Activated CD8-positive, alpha-beta T cell treated with anti-CD3 and anti-CD28 coated beads, Interleukin-2, amount 10 ng/mL, durations not matched to agents 7 days and 5 days (primary cell): Measurements from ENCODE around the gene WFS1. TPM values are rescaled to one million over a fixed set of nuclear protein-coding genes. Genes with fewer than 3 reads are reported as not detected.

Experiments used
- ATAC-seq: fragments of 150-1000 bp; cut with Tn5 transposase; one replicate; pipeline ENCODE4 v1.10.0; 2021; ENCODE audit warnings: moderate library complexity
- CTCF ChIA-PET: fragments of 350-600 bp; sonication (Branson Sonifier 250); formaldehyde crosslinking; loops from one replicate; lab custom pipeline; 2021; ENCODE audit warnings: antibody characterized with exemption; lab: Charles Lee
- POLR2A ChIA-PET: fragments of 350-600 bp; sonication (Branson Sonifier 250); formaldehyde crosslinking; loops from one replicate; lab custom pipeline; 2021; ENCODE audit warnings: antibody characterized with exemption; lab: Charles Lee
- DNase-seq: peaks from one replicate; pipeline ENCODE4 v3.0.0-alpha.2; 2020
- H3K27ac Mint-ChIP-seq: one replicate; pipeline ENCODE4 v1.8.0; 2021; ENCODE audit warnings: mild to moderate bottlenecking, mixed read lengths
- H3K27me3 Mint-ChIP-seq: one replicate; pipeline ENCODE4 v1.8.0; 2021; ENCODE audit warnings: low read depth, mixed read lengths
- H3K36me3 Mint-ChIP-seq: one replicate; pipeline ENCODE4 v1.8.0; 2021; ENCODE audit warnings: low read depth, mixed read lengths
- H3K4me1 Mint-ChIP-seq: one replicate; pipeline ENCODE4 v1.8.0; 2021; ENCODE audit warnings: low read depth, mixed read lengths
- H3K4me3 Mint-ChIP-seq: one replicate; pipeline ENCODE4 v1.8.0; 2021; ENCODE audit warnings: mild to moderate bottlenecking, mixed read lengths
- H3K9me3 Mint-ChIP-seq: one replicate; pipeline ENCODE4 v1.8.0; 2022; ENCODE audit warnings: mixed read lengths; ENCODE audit not compliant: insufficient read depth
- total RNA-seq, 2 experiments: library from RNA; stranded (reverse); gene quantifications; one replicate each; pipeline ENCODE4 v1.2.3, GENCODE V29; 2021

Gene WFS1
- total RNA-seq, 2 experiments from 2014 or later = 0.97 to 1.3 TPM

DNA sequence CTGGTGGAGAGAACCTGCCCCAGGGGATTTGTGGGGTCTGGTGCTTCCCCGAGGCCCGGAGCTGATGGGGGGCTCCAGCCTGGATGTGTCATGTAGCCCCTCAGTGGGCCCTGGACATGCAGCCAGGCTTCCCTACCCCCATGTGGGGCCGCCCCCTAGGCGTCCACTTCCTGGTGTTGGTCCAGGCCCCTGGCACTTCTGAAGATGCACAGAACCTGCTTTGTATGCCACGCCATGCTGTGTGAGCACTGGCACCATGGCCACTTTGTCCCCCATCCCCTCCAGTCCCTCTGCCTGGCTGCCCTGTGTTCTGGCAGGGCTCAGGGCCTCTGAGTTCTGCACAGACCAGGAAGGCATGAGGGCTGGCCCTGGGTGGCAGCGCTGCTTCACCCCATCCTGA, 29.2 kb downstream of the WFS1 start:
- CTCF ChIA-PET = no interaction called here
- no peak overlapping the region for H3K4me3 Mint-ChIP-seq
- no peak for DNase-seq
- no peaks in the 10 kb centered on the region for H3K27me3 Mint-ChIP-seq
- no peaks in the 10 kb centered on the region for H3K4me1 Mint-ChIP-seq
- POLR2A ChIA-PET = no interaction called here
- no peak for ATAC-seq
- no peak overlapping the region for H3K27ac Mint-ChIP-seq
- no peaks in the 10 kb centered on the region for H3K36me3 Mint-ChIP-seq
- no peaks in the 10 kb centered on the region for H3K9me3 Mint-ChIP-seq

DNA sequence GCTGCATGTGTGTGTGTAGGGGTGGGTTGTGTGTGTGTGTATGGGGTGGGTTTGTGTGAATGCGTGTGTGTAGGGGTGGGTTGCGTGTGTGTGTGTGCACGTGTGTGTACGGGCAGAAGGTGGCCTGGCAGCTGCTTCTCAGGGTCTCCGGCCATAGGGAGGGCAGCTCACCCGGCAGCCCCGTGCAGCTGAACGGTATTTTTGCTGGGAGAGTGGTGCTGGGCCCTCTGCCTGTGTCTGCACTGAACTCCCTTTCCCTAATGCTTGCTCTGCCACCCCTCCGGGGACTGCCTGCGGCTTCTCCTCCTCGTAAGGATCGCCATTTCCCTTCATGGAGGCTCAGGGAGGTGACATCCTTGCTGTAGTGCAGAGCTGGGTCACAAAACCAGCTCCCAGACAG, 30.2 kb downstream of the WFS1 start:
- CTCF ChIA-PET = no interaction called here

DNA sequence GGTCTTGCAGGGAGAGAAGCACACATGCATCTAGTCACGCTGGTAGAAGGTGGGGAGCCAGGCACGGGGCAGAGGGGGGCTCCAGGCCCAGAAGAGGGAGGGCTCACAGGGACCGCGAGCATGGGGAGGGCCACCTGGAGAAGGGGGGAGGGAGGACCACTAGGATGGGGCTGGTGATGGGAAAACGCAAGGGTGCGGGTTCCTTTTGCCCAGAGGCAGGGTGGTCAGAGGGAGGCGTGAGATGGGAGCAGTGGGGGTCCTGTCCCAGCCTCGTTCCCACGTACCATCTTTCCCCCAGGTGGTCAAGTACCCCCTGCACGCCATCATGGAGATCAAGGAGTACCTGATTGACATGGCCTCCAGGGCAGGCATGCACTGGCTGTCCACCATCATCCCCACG, 30.7 kb downstream of the WFS1 start:
- no peaks in the 10 kb centered on the region for H3K36me3 Mint-ChIP-seq
- H3K9me3 Mint-ChIP-seq = no peaks in the 10 kb centered on the region
- CTCF ChIA-PET = no interaction called here
- H3K27ac Mint-ChIP-seq = no peak overlapping the region
- H3K27me3 Mint-ChIP-seq = no peaks in the 10 kb centered on the region
- no peak overlapping the region for H3K4me3 Mint-ChIP-seq
- ATAC-seq (no peak), DNase-seq (no peak)
- POLR2A ChIA-PET = no interaction called here
- no peaks in the 10 kb centered on the region for H3K4me1 Mint-ChIP-seq

More for the DNA sequence above, 30.2 kb downstream of the WFS1 start:
- no peaks in the 10 kb centered on the region for H3K9me3 Mint-ChIP-seq
- H3K36me3 Mint-ChIP-seq = no peaks in the 10 kb centered on the region
- H3K4me3 Mint-ChIP-seq = no peak overlapping the region
- no peaks in the 10 kb centered on the region for H3K4me1 Mint-ChIP-seq
- POLR2A ChIA-PET = no interaction called here
- no peak for ATAC-seq
- no peak overlapping the region for H3K27ac Mint-ChIP-seq
- DNase-seq = no peak
- H3K27me3 Mint-ChIP-seq = no peaks in the 10 kb centered on the region

DNA sequence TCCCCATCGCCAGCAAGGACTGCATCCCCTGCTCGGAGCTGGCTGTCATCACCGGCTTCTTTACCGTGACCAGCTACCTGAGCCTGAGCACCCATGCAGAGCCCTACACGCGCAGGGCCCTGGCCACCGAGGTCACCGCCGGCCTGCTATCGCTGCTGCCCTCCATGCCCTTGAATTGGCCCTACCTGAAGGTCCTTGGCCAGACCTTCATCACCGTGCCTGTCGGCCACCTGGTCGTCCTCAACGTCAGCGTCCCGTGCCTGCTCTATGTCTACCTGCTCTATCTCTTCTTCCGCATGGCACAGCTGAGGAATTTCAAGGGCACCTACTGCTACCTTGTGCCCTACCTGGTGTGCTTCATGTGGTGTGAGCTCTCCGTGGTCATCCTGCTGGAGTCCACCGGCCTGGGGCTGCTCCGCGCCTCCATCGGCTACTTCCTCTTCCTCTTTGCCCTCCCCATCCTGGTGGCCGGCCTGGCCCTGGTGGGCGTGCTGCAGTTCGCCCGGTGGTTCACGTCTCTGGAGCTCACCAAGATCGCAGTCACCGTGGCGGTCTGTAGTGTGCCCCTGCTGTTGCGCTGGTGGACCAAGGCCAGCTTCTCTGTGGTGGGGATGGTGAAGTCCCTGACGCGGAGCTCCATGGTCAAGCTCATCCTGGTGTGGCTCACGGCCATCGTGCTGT, 31.5 kb downstream of the WFS1 start:
- DNase-seq = no peak
- no peaks in the 10 kb centered on the region for H3K4me1 Mint-ChIP-seq
- H3K27me3 Mint-ChIP-seq = no peaks in the 10 kb centered on the region
- H3K9me3 Mint-ChIP-seq = no peaks in the 10 kb centered on the region
- H3K27ac Mint-ChIP-seq = no peak overlapping the region
- H3K36me3 Mint-ChIP-seq = no peaks in the 10 kb centered on the region
- ChIA-PET POLR2A (no interaction called here), CTCF (interaction anchor here (1.0 to 1.5 kb wide), 2 partner anchors 26 to 50 kb away, joined by 3 read pairs; no protein-coding TSS in a partner anchor)
- H3K4me3 Mint-ChIP-seq = no peak overlapping the region
- no peak for ATAC-seq

DNA sequence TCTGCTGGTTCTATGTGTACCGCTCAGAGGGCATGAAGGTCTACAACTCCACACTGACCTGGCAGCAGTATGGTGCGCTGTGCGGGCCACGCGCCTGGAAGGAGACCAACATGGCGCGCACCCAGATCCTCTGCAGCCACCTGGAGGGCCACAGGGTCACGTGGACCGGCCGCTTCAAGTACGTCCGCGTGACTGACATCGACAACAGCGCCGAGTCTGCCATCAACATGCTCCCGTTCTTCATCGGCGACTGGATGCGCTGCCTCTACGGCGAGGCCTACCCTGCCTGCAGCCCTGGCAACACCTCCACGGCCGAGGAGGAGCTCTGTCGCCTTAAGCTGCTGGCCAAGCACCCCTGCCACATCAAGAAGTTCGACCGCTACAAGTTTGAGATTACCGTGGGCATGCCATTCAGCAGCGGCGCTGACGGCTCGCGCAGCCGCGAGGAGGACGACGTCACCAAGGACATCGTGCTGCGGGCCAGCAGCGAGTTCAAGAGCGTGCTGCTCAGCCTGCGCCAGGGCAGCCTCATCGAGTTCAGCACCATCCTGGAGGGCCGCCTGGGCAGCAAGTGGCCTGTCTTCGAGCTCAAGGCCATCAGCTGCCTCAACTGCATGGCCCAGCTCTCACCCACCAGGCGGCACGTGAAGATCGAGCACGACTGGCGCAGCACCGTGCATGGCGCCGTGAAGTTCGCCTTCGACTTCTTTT, 32.2 kb downstream of the WFS1 start:
- ChIA-PET POLR2A (no interaction called here), CTCF (interaction anchor here (1.0 to 1.5 kb wide), 2 partner anchors 26 to 51 kb away, joined by 3 read pairs; no protein-coding TSS in a partner anchor)
- H3K27ac Mint-ChIP-seq = no peak overlapping the region
- no peak for ATAC-seq
- no peaks in the 10 kb centered on the region for H3K4me1 Mint-ChIP-seq
- no peak for DNase-seq
- H3K9me3 Mint-ChIP-seq = no peaks in the 10 kb centered on the region
- H3K36me3 Mint-ChIP-seq = no peaks in the 10 kb centered on the region
- H3K4me3 Mint-ChIP-seq = no peak overlapping the region
- H3K27me3 Mint-ChIP-seq = peaks cover 7% of the 10 kb centered on the region

DNA sequence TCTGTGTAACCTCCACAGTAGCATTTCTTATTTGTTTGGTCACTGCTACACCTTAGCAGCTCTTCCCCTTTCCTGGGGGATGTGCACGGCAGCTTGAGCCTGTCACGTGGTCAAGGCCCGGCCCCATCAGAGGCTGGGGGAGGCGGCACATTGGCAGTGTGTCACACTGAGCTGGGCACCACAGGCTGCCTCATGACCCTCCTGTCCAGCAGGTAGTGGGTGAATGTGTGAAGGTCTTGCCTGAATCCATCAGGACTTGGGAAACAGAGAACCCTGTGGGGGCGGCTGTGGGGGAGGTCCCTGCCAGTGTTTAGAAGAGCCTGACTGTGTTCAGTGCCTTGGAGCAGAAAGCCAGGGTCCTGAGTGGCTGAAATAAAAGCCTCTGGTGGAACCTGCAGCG, 33.2 kb downstream of the WFS1 start:
- Mint-ChIP-seq H3K27ac (no peak overlapping the region), H3K9me3 (no peaks in the 10 kb centered on the region), H3K27me3 (peaks cover 13% of the 10 kb centered on the region), H3K4me3 (no peak overlapping the region), H3K36me3 (no peaks in the 10 kb centered on the region), H3K4me1 (peaks cover 1% of the 10 kb centered on the region)
- ChIA-PET CTCF (no interaction called here), POLR2A (no interaction called here)
- DNase-seq (no peak), ATAC-seq (no peak)

DNA sequence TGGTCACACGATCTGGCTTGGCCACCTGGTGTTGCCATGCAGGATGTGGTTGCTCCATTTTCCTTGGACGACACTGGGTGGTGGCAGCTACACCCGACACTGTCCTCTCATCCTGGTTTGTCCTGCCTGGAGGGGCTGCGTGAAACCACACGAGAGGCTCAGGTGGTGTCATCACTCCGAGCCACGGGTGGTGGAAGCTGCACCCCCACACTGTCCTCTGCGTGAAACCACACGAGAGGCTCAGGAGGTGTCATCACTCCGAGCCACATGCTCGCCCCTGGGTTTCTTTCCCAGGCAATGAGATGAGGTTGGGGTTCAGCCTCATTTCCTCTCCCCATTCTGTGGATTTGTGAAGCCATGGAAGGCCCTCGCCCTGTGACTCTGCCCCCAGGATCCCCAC, 34.3 kb downstream of the WFS1 start:
- no peak for ATAC-seq
- POLR2A ChIA-PET = no interaction called here
- H3K27me3 Mint-ChIP-seq = peaks cover 22% of the 10 kb centered on the region
- no peak for DNase-seq
- CTCF ChIA-PET = no interaction called here
- peaks cover 3% of the 10 kb centered on the region for H3K4me1 Mint-ChIP-seq
- no peaks in the 10 kb centered on the region for H3K36me3 Mint-ChIP-seq
- H3K4me3 Mint-ChIP-seq = no peak overlapping the region
- no peak overlapping the region for H3K27ac Mint-ChIP-seq
- no peaks in the 10 kb centered on the region for H3K9me3 Mint-ChIP-seq

DNA sequence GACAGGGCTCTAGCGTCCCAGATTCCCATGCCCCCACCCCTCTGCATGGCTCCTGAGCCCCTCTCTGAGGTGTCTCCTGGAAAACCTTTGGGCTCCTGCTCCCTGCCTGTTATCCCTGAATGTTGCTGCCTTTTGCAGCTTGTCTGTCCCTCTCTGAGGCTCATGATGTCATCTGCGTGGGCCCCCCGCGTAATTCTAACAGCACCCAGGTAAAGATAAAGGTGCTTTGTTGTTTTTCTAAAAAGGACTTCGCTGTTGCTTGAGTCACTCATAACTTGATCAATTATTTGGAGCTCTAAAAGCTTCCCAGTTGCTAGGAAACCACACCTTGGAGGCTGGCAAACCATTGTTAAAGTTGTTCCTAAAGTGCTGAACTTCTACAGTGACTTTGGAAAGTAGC, 36.6 kb downstream of the WFS1 start:
- no peaks in the 10 kb centered on the region for H3K36me3 Mint-ChIP-seq
- ATAC-seq = no peak
- ChIA-PET CTCF (interaction anchor here (1.1 kb wide), 1 partner anchor 21 kb away, joined by 3 read pairs; no protein-coding TSS in a partner anchor), POLR2A (no interaction called here)
- DNase-seq = no peak
- peaks cover 3% of the 10 kb centered on the region for H3K4me1 Mint-ChIP-seq
- H3K27ac Mint-ChIP-seq = no peak overlapping the region
- H3K9me3 Mint-ChIP-seq = no peaks in the 10 kb centered on the region
- no peak overlapping the region for H3K4me3 Mint-ChIP-seq
- H3K27me3 Mint-ChIP-seq = peaks cover 35% of the 10 kb centered on the region

DNA sequence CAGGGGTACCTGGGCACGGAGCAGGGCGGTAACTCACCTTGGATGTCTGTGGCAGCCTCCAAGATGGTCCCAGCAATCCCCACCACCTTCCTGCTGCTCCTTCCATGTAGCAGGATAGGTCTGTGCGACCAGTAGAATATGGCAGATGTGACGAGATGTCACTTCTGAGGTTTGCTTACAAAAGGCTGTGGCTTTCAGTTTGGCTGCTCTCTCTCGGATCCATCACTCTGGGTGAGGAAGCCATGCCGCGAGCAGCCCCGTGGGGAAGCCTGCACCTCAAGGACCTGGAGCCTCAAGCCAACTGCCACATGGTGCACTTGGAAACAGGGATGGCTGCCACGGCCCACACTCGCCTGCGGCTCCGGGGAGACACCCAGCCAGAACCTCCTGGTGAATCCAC, 37.6 kb downstream of the WFS1 start:
- Mint-ChIP-seq H3K27me3 (peaks cover 35% of the 10 kb centered on the region), H3K36me3 (no peaks in the 10 kb centered on the region), H3K4me1 (peaks cover 3% of the 10 kb centered on the region), H3K27ac (no peak overlapping the region), H3K9me3 (no peaks in the 10 kb centered on the region), H3K4me3 (no peak overlapping the region)
- DNase-seq (no peak), ATAC-seq (no peak)
- CTCF ChIA-PET = no interaction called here
- POLR2A ChIA-PET = no interaction called here

DNA sequence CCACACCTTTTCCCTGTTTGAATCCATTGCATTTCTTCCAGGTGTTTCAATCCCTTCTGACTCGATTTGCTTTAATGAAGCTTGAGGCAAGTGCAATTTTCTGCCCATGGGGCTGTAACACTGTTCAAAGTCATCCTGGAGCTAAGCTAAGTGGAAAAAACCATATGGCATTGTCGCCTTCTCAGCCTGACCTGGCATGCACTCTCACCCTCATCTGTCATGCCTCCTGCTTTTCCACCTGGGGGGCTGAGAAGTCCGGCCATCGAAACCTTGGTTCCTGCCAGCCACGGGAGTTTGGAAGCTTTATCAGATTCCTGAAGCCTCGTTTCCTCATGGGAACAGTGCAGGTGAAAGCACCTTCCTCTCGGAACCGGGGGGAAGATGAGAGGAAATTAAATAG, 38.2 kb downstream of the WFS1 start:
- ATAC-seq = no peak
- Mint-ChIP-seq H3K9me3 (no peaks in the 10 kb centered on the region), H3K27ac (no peak overlapping the region), H3K36me3 (no peaks in the 10 kb centered on the region), H3K27me3 (peaks cover 39% of the 10 kb centered on the region), H3K4me1 (peaks cover 3% of the 10 kb centered on the region), H3K4me3 (no peak overlapping the region)
- POLR2A ChIA-PET = no interaction called here
- no peak for DNase-seq
- CTCF ChIA-PET = interaction anchor here (1.2 to 1.6 kb wide), 2 partner anchors 20 to 44 kb away, joined by 3 to 4 read pairs; no protein-coding TSS in a partner anchor

DNA sequence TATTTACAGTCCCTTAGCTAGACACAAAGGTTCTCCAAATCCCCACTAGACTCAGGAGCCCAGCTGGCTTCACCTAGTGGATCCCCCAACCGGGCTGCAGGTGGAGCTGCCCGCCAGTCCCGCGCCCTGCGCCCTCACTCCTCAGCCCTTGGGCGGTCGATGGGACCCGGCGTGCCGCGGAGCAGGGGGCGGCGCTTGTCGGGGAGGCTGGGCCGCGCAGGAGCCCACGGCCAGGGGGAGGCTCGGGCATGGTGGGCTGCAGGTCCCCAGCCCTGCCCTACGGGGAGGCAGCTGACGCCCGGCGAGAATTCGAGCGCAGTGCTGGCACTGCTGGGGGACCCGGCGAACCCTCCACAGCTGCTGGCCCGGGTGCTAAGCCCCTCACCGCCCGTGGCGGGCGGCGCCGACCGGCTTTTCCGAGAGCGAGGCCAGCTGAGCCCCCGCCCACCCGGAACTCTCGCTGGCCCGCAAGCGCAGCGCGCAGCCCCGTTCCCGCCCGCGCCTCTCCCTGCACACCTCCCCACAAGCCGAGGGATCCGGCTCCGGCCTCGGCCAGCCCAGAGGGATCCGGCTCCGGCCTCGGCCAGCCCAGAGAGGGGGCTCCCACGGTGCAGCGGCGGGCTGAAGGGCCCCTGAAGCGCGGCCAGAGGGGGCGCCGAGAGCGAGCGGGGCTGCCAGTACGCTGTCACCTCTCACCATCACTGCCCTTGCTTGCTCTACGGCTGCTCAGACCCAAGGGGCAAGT, 39.4 kb downstream of the WFS1 start:
- ATAC-seq = peak; percentile 55

DNA sequence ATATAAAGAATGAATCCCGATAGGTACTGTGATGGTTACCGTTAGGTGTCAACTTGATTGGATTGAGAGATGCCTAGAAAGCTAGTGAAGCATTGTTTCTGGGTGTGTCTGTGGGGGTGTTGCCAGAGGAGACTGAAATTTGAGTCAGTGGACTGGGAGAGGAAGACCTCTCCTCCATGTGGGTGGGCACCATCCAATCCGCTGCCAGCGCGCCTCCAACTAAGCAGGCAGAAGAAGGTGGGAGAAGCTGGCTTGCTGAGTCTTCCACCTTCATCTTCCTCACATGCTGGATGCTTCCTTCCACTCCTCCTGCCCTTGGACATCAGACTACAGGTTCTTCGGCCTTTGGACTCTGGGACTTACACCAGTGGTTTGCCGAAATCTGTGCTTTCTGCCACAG, 40.1 kb downstream of the WFS1 start:
- Mint-ChIP-seq H3K27ac (no peak overlapping the region), H3K27me3 (peaks cover 41% of the 10 kb centered on the region), H3K36me3 (no peaks in the 10 kb centered on the region), H3K9me3 (no peaks in the 10 kb centered on the region), H3K4me3 (no peak overlapping the region), H3K4me1 (peaks cover 3% of the 10 kb centered on the region)
- ATAC-seq = no peak
- DNase-seq = no peak
- ChIA-PET POLR2A (no interaction called here), CTCF (interaction anchor here (1.3 to 1.4 kb wide), 2 partner anchors 22 to 59 kb away, joined by 4 read pairs; no protein-coding TSS in a partner anchor)

More for the DNA sequence above, 39.4 kb downstream of the WFS1 start:
- peaks cover 3% of the 10 kb centered on the region for H3K4me1 Mint-ChIP-seq
- no peak overlapping the region for H3K27ac Mint-ChIP-seq
- POLR2A ChIA-PET = no interaction called here
- H3K9me3 Mint-ChIP-seq = no peaks in the 10 kb centered on the region
- no peaks in the 10 kb centered on the region for H3K36me3 Mint-ChIP-seq
- H3K27me3 Mint-ChIP-seq = peaks cover 41% of the 10 kb centered on the region
- peak overlapping the region; percentile 22 for H3K4me3 Mint-ChIP-seq
- CTCF ChIA-PET = interaction anchor here (1.2 to 1.6 kb wide), 3 partner anchors 18 to 45 kb away, joined by 3 to 4 read pairs (median 4); no protein-coding TSS in a partner anchor
- no peak for DNase-seq
